K562 (cell line): ENCODE measurements around the gene HDAC2. TPM values are rescaled to one million over a fixed set of nuclear protein-coding genes. Genes with fewer than 3 reads are reported as not detected.

Experiments used
- ATAC-seq: fragments of 200-7000 bp; cut with Tn5 transposase; 3 replicates; pipeline ENCODE4 v1.9.1; 2020; ENCODE audit warnings: moderate library complexity
- BruUV-seq: library from RNA; stranded (reverse); fragments of 400-500 nt; replicated peaks from 2 replicates; lab custom pipeline; 2021; lab: Mats Ljungman, UMichigan
- CTCF ChIA-PET: fragments of 300-600 bp; formaldehyde crosslinking; extraction: SDS; loops from one replicate; lab custom pipeline; 2021; ENCODE audit warnings: low intra/inter-chr PET ratio; lab: Yijun Ruan, JAX
- POLR2A ChIA-PET: fragments of 300-600, 350-650 bp; sonication (Branson Sonifier 250); formaldehyde crosslinking; extraction: SDS; loops from one replicate; lab custom pipeline; 2021; ENCODE audit warnings: antibody characterized with exemption, inconsistent platforms; lab: Yijun Ruan, JAX
- DNase-seq, 4 experiments: peaks; one replicate each; pipeline versions ENCODE4 v3.0.0 to v3.0.0-alpha.2; 2011 to 2018; ENCODE audit warnings: low spot score in 3 of 4, mixed read lengths in 3 of 4; ENCODE audit errors: extremely low read depth in 1 of 4
- FAIRE-seq: peaks from 2 replicates; lab custom pipeline; 2011; peaks lifted over from hg19 to GRCh38; lab: Jason Lieb, UNC
- H2AFZ ChIP-seq: 2 replicates; pipeline ENCODE4 v1.6.0; 2011; ENCODE audit warnings: low read depth, low read length, control low read depth, inconsistent platforms
- H3K27ac ChIP-seq: fragments of 200-600 bp; 3 replicates; pipeline ENCODE4 v1.8.0; 2011; ENCODE audit warnings: low read depth, mild to moderate bottlenecking, control low read depth, inconsistent platforms, low read length, moderate library complexity, mixed read lengths; ENCODE audit errors: extremely low read depth
- H3K27me3 ChIP-seq, 2 experiments: fragments of 300-600 bp in 1 of 2; 2 replicates in 1 of 2; 3 replicates in 1 of 2; pipeline versions ENCODE4 v1.6.0 to v1.8.0; 2011; ENCODE audit warnings: inconsistent platforms in 2 of 2, low read length in 2 of 2, mild to moderate bottlenecking in 1 of 2, mixed read lengths in 1 of 2, moderate library complexity in 1 of 2; ENCODE audit not compliant: control insufficient read depth in 2 of 2, insufficient read depth in 2 of 2
- H3K36me3 ChIP-seq: fragments of 300-600 bp; 3 replicates; pipeline ENCODE4 v1.8.0; 2011; ENCODE audit warnings: mild to moderate bottlenecking, low read length, inconsistent platforms; ENCODE audit not compliant: control insufficient read depth, insufficient read depth
- H3K4me1 ChIP-seq, 2 experiments: fragments of 200-600 bp in 1 of 2; replicated peaks in 1 of 2; 2 replicates in 1 of 2; 3 replicates in 1 of 2; pipeline versions ENCODE4 v1.5.1 to v1.8.0; 2011; ENCODE audit warnings: inconsistent platforms in 2 of 2, low read length in 2 of 2, mild to moderate bottlenecking in 1 of 2, mixed read lengths in 1 of 2, moderate library complexity in 1 of 2; ENCODE audit not compliant: control insufficient read depth in 2 of 2, insufficient read depth in 2 of 2
- H3K4me2 ChIP-seq: 2 replicates; pipeline ENCODE4 v1.6.1; 2011; ENCODE audit warnings: low read length, control low read depth, inconsistent platforms, mixed read lengths; ENCODE audit not compliant: insufficient read depth
- H3K4me3 ChIP-seq: fragments of 200-600 bp; sonication (generic), shearing (Covaris generic); 2 replicates; pipeline ENCODE4 v1.5.1; 2016; ENCODE audit warnings: control low read depth, inconsistent platforms
- H3K79me2 ChIP-seq: fragments of 200-600 bp; 3 replicates; pipeline ENCODE4 v1.8.0; 2011; ENCODE audit warnings: low read length, inconsistent platforms; ENCODE audit not compliant: control insufficient read depth, insufficient read depth
- H3K9ac ChIP-seq, 2 experiments: 2 replicates each; pipeline versions ENCODE4 v1.6.0 to v1.6.1; 2011; ENCODE audit warnings: low read depth in 2 of 2, low read length in 2 of 2, control low read depth in 1 of 2, inconsistent platforms in 1 of 2, mild to moderate bottlenecking in 1 of 2, mixed read lengths in 1 of 2; ENCODE audit not compliant: insufficient read depth in 1 of 2
- H3K9me1 ChIP-seq: one replicate; pipeline ENCODE4 v1.6.0; 2011; ENCODE audit warnings: inconsistent platforms, mild to moderate bottlenecking, low read length, moderate library complexity; ENCODE audit not compliant: control insufficient read depth, insufficient read depth
- H3K9me3 ChIP-seq: replicated peaks from 2 replicates; pipeline ENCODE4 v1.5.1; 2011; ENCODE audit warnings: low read depth, low read length, inconsistent platforms; ENCODE audit not compliant: control insufficient read depth, insufficient read depth
- H4K20me1 ChIP-seq: replicated peaks from 2 replicates; pipeline ENCODE4 v1.6.1; 2011; ENCODE audit warnings: low read length, inconsistent platforms, mixed read lengths; ENCODE audit not compliant: control insufficient read depth, insufficient read depth
- CBFA2T2 ChIP-seq: fragments of 450-650 bp; conservative IDR thresholded peaks from 2 replicates; pipeline ENCODE4 v1.6.1; 2017; ENCODE audit warnings: mild to moderate bottlenecking
- CBX2 ChIP-seq: fragments of 200-600 bp; sonication (generic); IDR thresholded peaks from one replicate; pipeline ENCODE4 v1.6.1; 2012; ENCODE audit warnings: mild to moderate bottlenecking, low read length, inconsistent platforms; ENCODE audit not compliant: insufficient read depth, poor library complexity, severe bottlenecking
- KDM4B ChIP-seq, 2 experiments: fragments of 450-650 bp in 1 of 2; sonication (generic) in 1 of 2; IDR thresholded peaks; 2 replicates each; pipeline ENCODE4 v1.6.1; 2016 to 2017; ENCODE audit warnings: borderline replicate concordance in 2 of 2, antibody characterized with exemption in 1 of 2, low read depth in 1 of 2, mild to moderate bottlenecking in 1 of 2
- MAFG ChIP-seq: fragments of 450-650 bp; conservative IDR thresholded peaks from 2 replicates; pipeline ENCODE4 v1.6.1; 2016; ENCODE audit warnings: missing genetic modification characterization, missing compliant biosample characterization
- MTA1 ChIP-seq: fragments of 450-650 bp; IDR thresholded peaks from 2 replicates; pipeline ENCODE4 v1.6.1; 2017; ENCODE audit warnings: borderline replicate concordance
- MTA3 ChIP-seq: fragments of 450-650 bp; formaldehyde crosslinking; IDR thresholded peaks from 2 replicates; pipeline ENCODE4 v1.6.1; 2017; ENCODE audit warnings: mild to moderate bottlenecking, borderline replicate concordance
- PHF21A ChIP-seq: fragments of 450-650 bp; IDR thresholded peaks from 2 replicates; pipeline ENCODE4 v1.6.1; 2017; ENCODE audit warnings: low read depth, borderline replicate concordance
- TAF9B ChIP-seq: fragments of 450-650 bp; IDR thresholded peaks from 2 replicates; pipeline ENCODE4 v1.6.1; 2018; ENCODE audit warnings: mild to moderate bottlenecking; ENCODE audit not compliant: partially characterized antibody
- ZNF830 ChIP-seq: fragments of 250-450 bp; sonication (Bioruptor Pico); IDR thresholded peaks from 2 replicates; pipeline ENCODE4 v1.5.0; 2021; ENCODE audit warnings: mild to moderate bottlenecking
- WGBS: fragments of 100-300 bp; shearing (Covaris generic); methylation state at CpG from one replicate; pipeline ENCODE4 v1.1.6; 2016; ENCODE audit warnings: low coverage, mixed read lengths; ENCODE audit not compliant: insufficient coverage; ENCODE audit errors: missing lambda C conversion rate; 5-methylcytosine and 5-hydroxymethylcytosine counted together
- in situ Hi-C: fragments of 300-500 bp; cut with MboI; formaldehyde crosslinking; loops from 4 replicates; pipeline ENCODE4 v1.15.0; 2018; ENCODE audit warnings: inconsistent platforms, mixed read lengths
- intact Hi-C: fragments of 100-400 bp; cut with micrococcal nuclease; formaldehyde crosslinking; loops from 2 replicates; pipeline ENCODE4 v1.14.2; 2022
- polyA plus RNA-seq, 8 experiments: library from polyadenylated mRNA; depleted of rRNA in 4 of 8; stranded (reverse) in 5 of 8; unstranded in 3 of 8; fragments of >200 nt; fragmentation: Nextera tagmentation in 2 of 8; fragmentation: Illumina TruSeq in 1 of 8; extraction: Ambion mirVana in 2 of 8; extraction: Trizol in 1 of 8; gene quantifications; 2 replicates each; pipeline versions ENCODE4 v1.2.1 to v1.2.3, GENCODE V29; 2011 to 2014; ENCODE audit warnings: inconsistent platforms in 1 of 8, missing spikeins in 1 of 8
- total RNA-seq, 7 experiments: library from RNA; depleted of rRNA in 6 of 7; stranded (reverse); fragments of >200 nt in 6 of 7; fragmentation: Illumina TruSeq in 2 of 7; extraction: Trizol in 2 of 7; gene quantifications; 2 replicates each; pipeline versions ENCODE4 v1.2.1 to v1.2.3, GENCODE V29; 2011 to 2021; ENCODE audit warnings: low replicate concordance in 1 of 7

Gene HDAC2
- total and polyA plus RNA-seq, 9 of the 15 experiments (the other 6 are each of a cell fraction or from before 2014, with no cell fraction given): 67.0 to 277 (median 151) TPM

GRCh38 chr6:114007516-114007915 lies 36.6 kb upstream of the HDAC2 start:
- no peaks in the 10 kb centered on the region for H3K9me3 ChIP-seq
- no peak overlapping the region for H3K4me3 ChIP-seq
- H3K4me1 ChIP-seq: no peaks in the 10 kb centered on the region
- intact Hi-C loops (no loop called here), in situ Hi-C loops (no loop called here)
- no peak for TF ChIP-seq CBFA2T2
- no peak for TF ChIP-seq MTA3
- TF ChIP-seq PHF21A: no peak
- TF ChIP-seq KDM4B (IDR thresholded peaks at IDR 0.05; ENCODE audit: borderline replicate concordance in 2 of 2, low read depth in 1 of 2): no peak
- no peak for TF ChIP-seq TAF9B
- no peak for FAIRE-seq
- H3K27me3 ChIP-seq: no peaks in the 10 kb centered on the region; a peak in 1 of 5 replicates
- no peak for DNase-seq
- no peaks in the 10 kb centered on the region for H4K20me1 ChIP-seq
- no peak overlapping the region for H3K9ac ChIP-seq
- H3K9me1 ChIP-seq: no peaks in the 10 kb centered on the region
- ChIA-PET CTCF (no interaction called here), POLR2A (no interaction called here)
- no peaks in the 10 kb centered on the region for H3K36me3 ChIP-seq
- no peak overlapping the region for H3K4me2 ChIP-seq
- no TSS peak for BruUV-seq
- WGBS: 0% methylated on average over 2 of the region's 2 CpGs
- H2AFZ ChIP-seq: no peak overlapping the region
- ATAC-seq: no peak
- no peak overlapping the region for H3K27ac ChIP-seq
- H3K79me2 ChIP-seq: no peaks in the 10 kb centered on the region

GRCh38 chr6:114001354-114001753 lies 30.4 kb upstream of the HDAC2 start:
- H4K20me1 ChIP-seq: no peaks in the 10 kb centered on the region
- H3K9ac ChIP-seq: no peak overlapping the region
- H3K27ac ChIP-seq: no peak overlapping the region
- no peaks in the 10 kb centered on the region for H3K36me3 ChIP-seq
- no peaks in the 10 kb centered on the region for H3K79me2 ChIP-seq
- ChIA-PET POLR2A (interaction anchor here (0.6 kb wide), 1 partner anchor 1988 kb away, joined by 3 read pairs; no protein-coding TSS in a partner anchor), CTCF (no interaction called here)
- no peak overlapping the region for H3K4me3 ChIP-seq
- H3K9me1 ChIP-seq: no peaks in the 10 kb centered on the region
- no peak overlapping the region for H2AFZ ChIP-seq
- DNase-seq (no peak), FAIRE-seq (no peak), ATAC-seq (no peak)
- H3K4me2 ChIP-seq: no peak overlapping the region
- no peaks in the 10 kb centered on the region for H3K27me3 ChIP-seq
- H3K4me1 ChIP-seq: no peaks in the 10 kb centered on the region
- intact Hi-C loops: no loop called here
- H3K9me3 ChIP-seq: no peaks in the 10 kb centered on the region
- in situ Hi-C loops: no loop called here
- no TSS peak for BruUV-seq
- TF ChIP-seq MAFG: no peak
- TF ChIP-seq ZNF830 (CRISPR knock-in tag): no peak
- no peak for TF ChIP-seq CBX2
- TF ChIP-seq MTA1: no peak
